ENCODE data around the gene PBXIP1.

Gene PBXIP1

DNA sequence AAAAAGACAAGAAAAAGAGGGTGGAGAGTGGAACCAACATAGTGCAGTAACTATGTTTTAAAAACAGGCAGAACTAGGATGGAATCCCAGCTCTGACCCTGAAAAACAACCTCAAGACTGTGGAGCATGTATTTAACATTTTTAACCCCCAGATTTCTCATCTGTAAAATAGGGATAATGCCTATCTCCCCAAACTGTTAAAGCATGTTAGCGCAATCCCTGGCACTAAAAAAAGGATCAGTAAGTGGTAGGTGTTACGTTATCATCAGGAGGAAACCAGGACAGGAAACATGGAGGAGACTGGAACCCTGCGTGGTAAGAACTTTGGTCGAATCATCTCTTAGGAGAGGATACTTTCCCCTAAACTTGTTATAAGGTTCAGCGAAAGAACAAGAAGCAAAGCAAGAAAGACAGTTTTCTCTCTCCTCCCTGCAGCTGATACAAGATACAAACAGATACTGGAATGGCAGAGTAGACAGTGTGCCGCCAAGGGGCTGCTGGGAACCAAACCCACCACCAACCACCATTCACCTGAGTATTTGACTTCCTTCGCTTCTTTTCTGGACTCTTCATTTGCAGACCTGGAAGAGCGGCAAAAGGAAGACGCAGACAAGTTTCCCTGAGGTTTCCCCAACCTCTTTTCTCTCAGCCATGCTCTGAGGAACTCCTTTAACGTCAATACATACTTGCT, 4.7 kb upstream of the PBXIP1 start:
- H3K27ac ChIP-seq: peak overlapping the region; percentile 92
- DNase-seq (ENCODE audit: low read depth, low spot score): no peak

GRCh38 chr1:154959426-154959780, 3.5 kb upstream of the PBXIP1 start:
- H3K27ac ChIP-seq: no peak overlapping the region

DNA sequence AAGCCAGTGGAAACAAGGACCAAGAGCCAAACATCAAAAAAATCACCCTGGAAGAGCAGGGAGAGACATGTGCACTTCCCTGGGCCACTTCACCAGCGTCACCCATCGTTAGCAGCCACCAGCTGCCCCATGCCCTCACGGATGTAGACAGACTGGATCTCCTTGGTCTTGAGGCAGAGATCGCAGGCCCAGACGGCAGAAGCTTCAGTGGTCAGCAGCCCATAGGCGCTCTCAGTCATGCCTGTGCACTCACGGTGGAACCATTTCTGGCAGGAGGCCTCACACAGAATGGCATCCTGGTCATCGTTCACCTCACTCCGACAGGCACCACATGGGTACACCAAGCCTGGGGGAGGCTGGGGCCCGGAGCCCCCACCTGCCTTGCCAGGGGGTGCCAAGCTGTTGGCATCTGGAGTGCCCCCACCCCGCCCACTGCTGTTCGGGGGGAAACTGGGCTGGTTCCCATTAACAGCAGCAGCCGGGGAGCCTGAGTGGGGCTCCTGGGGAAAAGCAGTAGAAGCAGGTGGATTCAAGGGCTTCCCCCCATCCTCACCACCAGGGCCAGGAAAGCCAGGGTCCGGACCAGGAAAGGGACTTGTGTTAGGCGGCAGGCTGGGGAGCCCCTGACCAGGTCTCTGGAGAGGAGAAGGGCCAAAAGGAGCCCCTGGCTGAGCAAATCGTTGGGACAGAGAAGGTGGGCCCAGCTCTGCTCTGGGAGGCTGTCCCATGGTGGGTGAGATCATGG, 3.0 kb upstream of the PBXIP1 start:
- no peak overlapping the region for H3K27ac ChIP-seq
- no peak for DNase-seq (ENCODE audit: low read depth, low spot score)

More at GRCh38 chr1:154959426-154959780, 3.5 kb upstream of the PBXIP1 start:
- no peak for DNase-seq (ENCODE audit: low read depth, low spot score)

DNA sequence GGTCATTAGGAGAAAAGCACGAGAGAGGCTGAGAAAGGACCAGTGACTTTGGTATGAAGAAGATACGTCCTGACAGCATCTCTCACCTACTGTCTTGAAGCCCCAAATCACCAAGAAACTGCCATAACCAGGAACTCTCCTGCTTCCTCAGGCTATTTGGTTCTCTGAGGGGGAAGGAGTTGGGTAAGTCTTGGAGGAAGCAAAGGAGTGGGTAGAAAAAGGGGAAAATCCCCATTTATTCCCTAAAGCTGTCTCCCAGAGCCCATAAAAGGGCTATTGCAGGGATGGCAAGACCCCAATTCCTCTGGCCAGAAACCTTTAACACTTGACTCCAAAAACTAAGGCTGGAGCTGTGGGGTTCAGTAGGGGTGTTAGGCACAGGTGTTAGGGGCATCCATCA, 2.1 kb upstream of the PBXIP1 start:
- no peak overlapping the region for H3K27ac ChIP-seq
- no peak for DNase-seq (ENCODE audit: low read depth, low spot score)

DNA sequence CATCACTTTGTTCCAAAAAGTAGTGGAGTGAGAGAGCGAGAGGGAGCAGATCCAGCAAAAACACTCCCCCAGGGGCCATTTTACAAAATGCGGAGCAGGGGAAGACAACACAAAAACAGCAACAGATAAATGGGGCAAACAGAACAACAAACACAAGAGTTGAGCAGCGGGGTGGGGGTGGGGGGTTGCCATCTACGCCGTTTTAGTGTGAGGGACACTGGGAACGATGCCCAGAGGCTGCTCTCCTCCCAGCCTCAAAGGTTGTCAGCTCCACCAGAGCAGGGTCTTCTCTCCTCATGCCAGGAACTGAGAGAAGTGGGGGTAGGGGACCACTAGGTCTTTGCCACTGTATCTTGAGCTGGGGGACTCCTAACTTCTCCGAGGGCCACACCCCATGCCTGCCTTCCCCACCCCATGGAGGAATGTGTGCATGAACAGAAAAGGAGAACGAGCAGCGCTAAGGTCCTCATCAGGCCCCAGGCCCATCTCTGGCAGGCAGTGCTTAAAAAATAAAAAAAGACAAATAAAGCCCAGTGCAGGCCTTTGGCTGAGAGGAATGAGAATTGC, 1.3 kb upstream of the PBXIP1 start:
- DNase-seq (ENCODE audit: low read depth, low spot score): no peak
- peak overlapping the region; percentile 40 for H3K27ac ChIP-seq

- no peak for DNase-seq (ENCODE audit: low read depth, low spot score)
- peak overlapping the region; percentile 40 for H3K27ac ChIP-seq
Observed at GRCh38 chr1:154956544-154956941, 644 bp upstream of the PBXIP1 start.

DNA sequence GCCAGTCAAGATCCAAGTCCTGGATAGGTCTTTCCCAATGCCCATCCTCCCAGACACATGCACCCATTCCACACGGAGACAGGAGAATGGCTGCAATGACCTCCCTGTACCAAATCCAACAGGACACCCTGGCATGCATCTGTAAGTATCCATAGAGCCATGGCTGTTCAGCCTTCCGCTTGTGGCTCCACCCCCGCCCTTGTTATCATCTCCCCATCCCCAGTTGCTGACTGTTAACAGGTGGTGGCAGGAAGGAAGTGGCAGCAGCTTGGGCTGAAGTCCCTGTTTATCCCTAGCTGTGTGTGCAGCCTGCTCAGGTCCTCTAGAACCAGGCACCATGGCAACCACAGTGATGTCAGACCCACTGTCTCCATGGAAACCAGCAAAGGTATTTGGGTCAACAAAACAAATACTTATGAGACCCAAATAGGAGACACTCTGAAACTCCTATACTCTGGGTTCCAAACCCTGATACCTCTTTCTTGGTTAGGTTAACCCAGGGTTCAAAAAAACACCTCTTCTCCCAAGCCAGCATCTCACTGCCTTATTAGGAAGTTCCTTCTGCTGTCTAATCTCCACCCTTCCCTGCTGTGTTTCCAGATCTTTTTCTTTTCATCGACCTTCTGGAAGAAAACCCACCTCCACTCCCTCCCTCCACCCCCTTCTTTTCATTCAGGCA, 721 bp downstream of the PBXIP1 start:
- DNase-seq (ENCODE audit: low read depth, low spot score): no peak

DNA sequence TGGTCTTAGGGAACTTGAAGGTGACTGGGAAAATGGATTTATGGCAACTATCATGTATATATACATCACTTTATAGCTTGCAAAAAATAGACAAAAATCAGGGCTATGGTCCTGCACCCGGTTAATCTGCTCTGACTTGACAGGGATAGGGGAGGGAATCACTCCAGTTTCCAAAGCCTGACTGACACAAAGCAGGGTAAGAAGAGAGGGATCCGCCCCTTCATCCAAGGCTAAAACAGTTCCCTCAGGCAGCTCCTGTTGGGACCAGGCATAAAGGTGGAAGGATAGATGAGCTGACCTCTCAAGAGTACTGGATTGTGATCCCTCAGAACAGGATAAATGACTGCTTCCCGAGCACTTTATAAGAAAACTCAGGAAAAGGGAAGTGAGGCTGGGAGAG, 1.4 kb downstream of the PBXIP1 start:
- no peak for DNase-seq (ENCODE audit: low read depth, low spot score)
- no peak overlapping the region for H3K27ac ChIP-seq

More for the DNA sequence above, 721 bp downstream of the PBXIP1 start:
- H3K27ac ChIP-seq: peak overlapping the region; percentile 40

- no peak for DNase-seq (ENCODE audit: low read depth, low spot score)
- no peak overlapping the region for H3K27ac ChIP-seq
Observed at GRCh38 chr1:154953611-154954038, 2.3 kb downstream of the PBXIP1 start.

GRCh38 chr1:154952664-154953063, 3.2 kb downstream of the PBXIP1 start:
- no peak for DNase-seq (ENCODE audit: low read depth, low spot score)
- no peak overlapping the region for H3K27ac ChIP-seq

GRCh38 chr1:154951901-154952657, 3.8 kb downstream of the PBXIP1 start:
- H3K27ac ChIP-seq: no peak overlapping the region
- no peak for DNase-seq (ENCODE audit: low read depth, low spot score)

- no peak for DNase-seq (ENCODE audit: low read depth, low spot score)
- H3K27ac ChIP-seq: no peak overlapping the region
Observed at GRCh38 chr1:154948079-154948478, 7.8 kb downstream of the PBXIP1 start.

DNA sequence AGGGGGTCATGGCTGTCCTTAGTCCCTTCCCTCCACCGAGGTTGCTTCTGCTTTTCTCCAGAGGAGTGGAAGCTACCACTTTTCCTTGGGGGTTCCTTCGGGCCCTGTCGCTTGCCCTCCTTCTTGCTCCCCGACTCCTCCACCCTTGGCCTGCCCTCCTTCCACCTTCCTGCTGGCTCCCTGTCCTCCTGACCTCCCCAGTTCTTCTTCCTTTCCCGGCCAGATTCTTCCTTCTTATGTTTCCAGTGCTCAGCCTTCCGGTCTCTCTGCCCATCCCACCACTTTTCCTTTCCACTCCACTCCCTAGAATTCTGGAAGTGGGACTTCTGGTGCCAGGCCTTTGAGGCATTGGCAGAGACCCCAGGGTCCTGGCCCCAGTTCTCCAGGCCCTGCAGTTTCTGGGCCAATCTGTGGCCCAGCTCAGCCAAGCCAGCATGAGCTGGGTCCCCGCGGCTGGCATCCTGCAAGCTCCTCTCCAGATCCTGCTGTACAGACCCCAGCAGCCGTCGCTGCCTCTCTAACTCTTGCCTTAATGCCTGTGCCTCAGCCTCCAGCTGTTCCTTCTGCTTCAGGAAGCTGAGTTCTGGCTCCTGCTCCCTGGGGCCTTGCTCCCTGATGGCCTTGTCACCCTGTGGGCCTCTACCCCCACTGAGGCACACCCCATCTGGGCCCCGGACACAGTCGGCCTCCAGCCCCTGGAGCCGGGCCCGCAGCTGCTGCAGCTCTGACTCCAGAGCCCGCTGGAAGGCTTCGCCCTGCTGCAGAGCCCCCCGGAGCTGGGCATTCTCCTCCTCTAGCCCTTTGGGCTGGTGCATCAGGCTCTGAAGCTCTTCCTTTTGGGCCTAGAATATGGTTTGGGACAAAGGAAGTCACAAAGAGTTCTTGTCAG, 9.7 kb downstream of the PBXIP1 start:
- no peak for DNase-seq (ENCODE audit: low read depth, low spot score)
- no peak overlapping the region for H3K27ac ChIP-seq

GRCh38 chr1:154945160-154945961, 10.5 kb downstream of the PBXIP1 start:
- no peak overlapping the region for H3K27ac ChIP-seq
- DNase-seq (ENCODE audit: low read depth, low spot score): no peak

GRCh38 chr1:154944401-154945159, 11.3 kb downstream of the PBXIP1 start:
- DNase-seq (ENCODE audit: low read depth, low spot score): no peak
- no peak overlapping the region for H3K27ac ChIP-seq

DNA sequence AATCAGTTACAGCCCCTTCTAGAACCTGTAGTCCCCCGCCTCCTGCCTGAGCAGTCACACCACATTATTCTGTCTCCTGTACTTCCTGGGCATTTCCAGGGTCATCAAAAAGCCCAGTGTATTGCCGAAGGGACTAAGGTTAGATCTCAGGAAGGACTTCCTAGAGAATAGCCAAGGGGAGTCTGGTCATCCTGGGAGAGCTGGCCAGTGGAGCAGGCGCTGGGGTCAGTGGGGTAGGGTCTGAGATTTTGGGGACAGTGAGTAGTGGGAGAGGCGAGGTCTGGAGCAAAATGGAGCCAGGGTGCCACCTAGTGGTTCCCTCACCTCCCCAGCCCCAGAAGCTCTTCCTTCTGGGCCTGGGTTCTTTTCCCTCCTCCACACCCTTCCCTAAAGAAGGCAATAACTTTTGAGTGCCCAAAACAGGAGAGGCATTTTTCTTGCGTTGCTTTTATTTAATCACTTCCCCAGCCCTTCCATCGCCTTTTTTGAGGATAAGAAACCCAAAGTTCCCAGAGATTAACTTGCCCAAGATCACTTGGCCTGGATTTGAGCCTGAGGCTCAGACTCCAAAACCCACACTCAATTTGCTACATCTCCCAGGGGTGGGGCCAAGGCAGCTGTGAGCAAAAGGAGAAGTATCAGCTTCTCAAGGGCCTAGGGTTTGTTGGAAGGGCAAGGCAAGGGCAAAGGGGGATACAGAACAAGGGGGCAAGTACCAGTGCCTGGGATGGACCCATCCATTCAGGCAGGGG, 12.1 kb downstream of the PBXIP1 start:
- DNase-seq (ENCODE audit: low read depth, low spot score): no peak
- H3K27ac ChIP-seq: no peak overlapping the region

Data from epithelial cell of prostate (primary cell).